HEK293 (cell line): ENCODE measurements around the gene TENT4B.

ENCODE experiments used
- CTCF ChIA-PET: fragments of 350-600 bp; formaldehyde crosslinking; extraction: SDS; loops from one replicate; lab custom pipeline; 2021; ENCODE audit warnings: antibody characterized with exemption; lab: Yijun Ruan, JAX
- POLR2A ChIA-PET: fragments of 300-600 bp; formaldehyde crosslinking; extraction: SDS; loops from one replicate; lab custom pipeline; 2020; ENCODE audit warnings: antibody characterized with exemption, inconsistent platforms; lab: Yijun Ruan, JAX
- H3K27ac ChIP-seq: fragments of 200-500 bp; sonication (Bioruptor generic); 2 replicates; pipeline ENCODE4 v1.5.1; 2014; ENCODE audit warnings: low read depth, low read length, control low read depth, inconsistent platforms; ENCODE audit errors: extremely low read depth
- H3K36me3 ChIP-seq, 2 experiments: fragments of 200-500 bp in 1 of 2; sonication (Bioruptor generic) in 1 of 2; 1 replicate in 1 of 2; 2 replicates in 1 of 2; pipeline ENCODE4 v1.5.1; 2014 to 2017; ENCODE audit warnings: inconsistent platforms in 2 of 2, low read length in 2 of 2; ENCODE audit not compliant: control insufficient read depth in 2 of 2, insufficient read depth in 1 of 2
- H3K4me1 ChIP-seq: fragments of 200-500 bp; sonication (Bioruptor generic); 2 replicates; pipeline ENCODE4 v1.5.1; 2014; ENCODE audit warnings: mild to moderate bottlenecking, low read length, inconsistent platforms; ENCODE audit not compliant: control insufficient read depth, insufficient read depth
- H3K4me3 ChIP-seq: 2 replicates; pipeline ENCODE4 v1.5.1; 2011; ENCODE audit warnings: low read depth, mild to moderate bottlenecking, control low read depth, low read length, moderate library complexity
- H3K9me3 ChIP-seq: fragments of 200-500 bp; sonication (Bioruptor generic); 2 replicates; pipeline ENCODE4 v1.5.1; 2014; ENCODE audit warnings: low read depth, low read length, inconsistent platforms; ENCODE audit not compliant: control insufficient read depth, insufficient read depth
- EGR2 ChIP-seq: fragments of 450-650 bp; formaldehyde crosslinking; IDR thresholded peaks from 2 replicates; pipeline ENCODE4 v1.5.1; 2016; ENCODE audit warnings: low read depth, missing biosample characterization, missing genetic modification characterization
- HOXA7 ChIP-seq: sonication (generic); formaldehyde crosslinking; IDR thresholded peaks from 2 replicates; pipeline ENCODE4 v1.8.1; 2022; ENCODE audit warnings: missing genetic modification reagents, borderline replicate concordance
- OSR2 ChIP-seq: fragments of 450-650 bp; formaldehyde crosslinking; IDR thresholded peaks from 2 replicates; pipeline ENCODE4 v1.5.1; 2016; ENCODE audit warnings: missing biosample characterization, missing genetic modification characterization
- OVOL3 ChIP-seq: fragments of 450-650 bp; formaldehyde crosslinking; IDR thresholded peaks from 2 replicates; pipeline ENCODE4 v1.5.1; 2016; ENCODE audit warnings: missing biosample characterization, missing genetic modification characterization
- SP2 ChIP-seq: fragments of 450-650 bp; formaldehyde crosslinking; IDR thresholded peaks from 2 replicates; pipeline ENCODE4 v1.5.1; 2016; ENCODE audit warnings: missing biosample characterization, missing genetic modification characterization
- SP3 ChIP-seq: fragments of 450-650 bp; formaldehyde crosslinking; IDR thresholded peaks from 2 replicates; pipeline ENCODE4 v1.5.1; 2016; ENCODE audit warnings: missing biosample characterization, missing genetic modification characterization
- YY2 ChIP-seq: fragments of 450-650 bp; formaldehyde crosslinking; IDR thresholded peaks from 2 replicates; pipeline ENCODE4 v1.5.1; 2016; ENCODE audit warnings: missing biosample characterization, missing genetic modification characterization
- ZFP69B ChIP-seq: fragments of 450-650 bp; formaldehyde crosslinking; IDR thresholded peaks from 2 replicates; pipeline ENCODE4 v1.5.1; 2016; ENCODE audit warnings: missing biosample characterization, missing genetic modification characterization
- ZNF10 ChIP-seq: fragments of 450-650 bp; formaldehyde crosslinking; IDR thresholded peaks from 2 replicates; pipeline ENCODE4 v1.5.1; 2017; ENCODE audit warnings: missing biosample characterization, missing genetic modification characterization
- ZNF132 ChIP-seq: fragments of 450-650 bp; formaldehyde crosslinking; IDR thresholded peaks from 2 replicates; pipeline ENCODE4 v1.5.1; 2017; ENCODE audit warnings: missing biosample characterization, missing genetic modification characterization, borderline replicate concordance
- ZNF239 ChIP-seq: fragments of 450-650 bp; formaldehyde crosslinking; IDR thresholded peaks from 2 replicates; pipeline ENCODE4 v1.5.1; 2016; ENCODE audit warnings: missing biosample characterization, missing genetic modification characterization
- ZNF621 ChIP-seq: fragments of 450-650 bp; formaldehyde crosslinking; IDR thresholded peaks from 2 replicates; pipeline ENCODE4 v1.5.1; 2017; ENCODE audit warnings: missing biosample characterization, missing genetic modification characterization
- ZNF658 ChIP-seq: fragments of 450-650 bp; formaldehyde crosslinking; IDR thresholded peaks from 2 replicates; pipeline ENCODE4; 2016; ENCODE audit warnings: missing biosample characterization, missing genetic modification characterization
- ZNF707 ChIP-seq: fragments of 450-650 bp; formaldehyde crosslinking; IDR thresholded peaks from 2 replicates; pipeline ENCODE4 v1.5.1; 2016; ENCODE audit warnings: missing biosample characterization, missing genetic modification characterization
- TF ChIP-seq, protein P1 (sequence below): fragments of 450-650 bp; formaldehyde crosslinking; IDR thresholded peaks from 2 replicates; pipeline ENCODE4 v1.5.1; 2017; ENCODE audit warnings: missing biosample characterization, missing genetic modification characterization
- TF ChIP-seq, protein P2 (sequence below): fragments of 450-650 bp; formaldehyde crosslinking; IDR thresholded peaks from 2 replicates; pipeline ENCODE4 v1.5.1; 2016; ENCODE audit warnings: missing biosample characterization, missing genetic modification characterization
- TF ChIP-seq, protein P3 (sequence below): fragments of 450-650 bp; formaldehyde crosslinking; IDR thresholded peaks from 2 replicates; pipeline ENCODE4; 2016; ENCODE audit warnings: missing biosample characterization, missing genetic modification characterization
- TF ChIP-seq, protein P4 (sequence below): fragments of 450-650 bp; formaldehyde crosslinking; IDR thresholded peaks from 2 replicates; pipeline ENCODE4 v1.5.1; 2016; ENCODE audit warnings: missing biosample characterization, missing genetic modification characterization
- TF ChIP-seq, protein P5 (sequence below): fragments of 450-650 bp; formaldehyde crosslinking; IDR thresholded peaks from 2 replicates; pipeline ENCODE4 v1.5.1; 2016; ENCODE audit warnings: missing biosample characterization, missing genetic modification characterization

TENT4B gene

DNA sequence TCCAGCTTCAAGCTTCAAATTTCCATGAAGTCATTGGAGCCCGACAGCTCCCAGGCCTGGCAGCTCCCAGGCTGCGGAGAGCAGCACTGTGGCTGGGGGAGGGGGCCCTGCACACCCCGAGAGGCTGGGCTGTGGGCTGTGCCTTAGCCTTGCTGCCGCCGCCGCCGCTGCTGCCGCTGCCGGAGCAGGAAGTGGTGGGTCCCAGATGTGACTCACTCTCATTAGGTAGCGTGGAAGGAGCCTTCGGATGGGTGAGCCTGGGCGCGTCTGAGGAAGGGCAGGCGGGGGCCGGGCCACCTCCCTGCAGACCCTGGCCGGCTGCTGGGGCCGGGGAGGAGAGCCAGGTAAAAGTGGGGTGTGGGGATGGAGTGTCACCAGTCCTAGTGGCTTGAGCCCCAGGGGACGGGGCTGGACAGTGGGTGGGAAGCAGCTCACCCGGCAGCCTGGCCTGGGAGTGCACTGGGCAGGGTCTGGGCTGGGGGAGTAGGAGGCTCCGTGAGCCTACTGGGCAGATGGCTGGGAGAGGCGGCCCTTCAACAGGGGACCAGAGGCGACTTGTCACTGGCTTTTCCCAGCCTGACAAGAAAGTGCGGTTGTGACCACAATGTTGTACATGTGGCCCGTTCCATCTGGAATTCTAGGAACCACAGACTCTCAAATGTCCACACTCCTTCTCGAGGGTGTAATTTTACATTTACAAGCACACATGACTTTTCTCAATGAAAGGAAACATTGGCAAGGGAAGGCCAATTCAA lies 113.4 kb downstream of the TENT4B start, which contains the start of gene ADCY7:
Gene ADCY7 (plus strand): TSS at position 215 of the 755 bp plus-strand sequence. CDS start 21,629 bp downstream, outside the sequence.
- POLR2A ChIA-PET = interaction anchor here (0.6 to 1.4 kb wide), 2 partner anchors 9 to 30 kb away, joined by 3 to 5 read pairs; no protein-coding TSS in a partner anchor
- Histone ChIP-seq H3K27ac (no peak within 1 kb of the TSS; the same call in 1 of the 2 replicates), H3K4me1 (0 out of 2 replicates have a peak, but pooled peaks cover 3% of the 10 kb centered on the region), H3K4me3 (peak within 1 kb of the TSS; percentile 10), H3K36me3 (no peaks in the 10 kb centered on the region), H3K9me3 (no peaks in the 10 kb centered on the region)
- CTCF ChIA-PET = interaction anchor here (1.1 kb wide), 2 partner anchors 12 to 55 kb away, joined by 3 read pairs; no protein-coding TSS in a partner anchor
- TF ChIP-seq, protein P1, sequence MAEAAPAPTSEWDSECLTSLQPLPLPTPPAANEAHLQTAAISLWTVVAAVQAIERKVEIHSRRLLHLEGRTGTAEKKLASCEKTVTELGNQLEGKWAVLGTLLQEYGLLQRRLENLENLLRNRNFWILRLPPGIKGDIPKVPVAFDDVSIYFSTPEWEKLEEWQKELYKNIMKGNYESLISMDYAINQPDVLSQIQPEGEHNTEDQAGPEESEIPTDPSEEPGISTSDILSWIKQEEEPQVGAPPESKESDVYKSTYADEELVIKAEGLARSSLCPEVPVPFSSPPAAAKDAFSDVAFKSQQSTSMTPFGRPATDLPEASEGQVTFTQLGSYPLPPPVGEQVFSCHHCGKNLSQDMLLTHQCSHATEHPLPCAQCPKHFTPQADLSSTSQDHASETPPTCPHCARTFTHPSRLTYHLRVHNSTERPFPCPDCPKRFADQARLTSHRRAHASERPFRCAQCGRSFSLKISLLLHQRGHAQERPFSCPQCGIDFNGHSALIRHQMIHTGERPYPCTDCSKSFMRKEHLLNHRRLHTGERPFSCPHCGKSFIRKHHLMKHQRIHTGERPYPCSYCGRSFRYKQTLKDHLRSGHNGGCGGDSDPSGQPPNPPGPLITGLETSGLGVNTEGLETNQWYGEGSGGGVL (tag by site-specific recombination) = no peak
- TF ChIP-seq ZFP69B (tag by site-specific recombination) = 0 out of 2 replicates have a peak, but pooled peaks have one; percentile 56
- peak; percentile 35; the same call in 1 of the 2 replicates for TF ChIP-seq OSR2 (tag by site-specific recombination)
- no peak for TF ChIP-seq ZNF707 (tag by site-specific recombination)
- TF ChIP-seq SP3 (tag by site-specific recombination) = no peak
- peak; percentile 27; the same call in 1 of the 2 replicates for TF ChIP-seq EGR2 (tag by site-specific recombination)
- peak; percentile 49; the same call in 1 of the 2 replicates for TF ChIP-seq ZNF10
- TF ChIP-seq, protein P2, sequence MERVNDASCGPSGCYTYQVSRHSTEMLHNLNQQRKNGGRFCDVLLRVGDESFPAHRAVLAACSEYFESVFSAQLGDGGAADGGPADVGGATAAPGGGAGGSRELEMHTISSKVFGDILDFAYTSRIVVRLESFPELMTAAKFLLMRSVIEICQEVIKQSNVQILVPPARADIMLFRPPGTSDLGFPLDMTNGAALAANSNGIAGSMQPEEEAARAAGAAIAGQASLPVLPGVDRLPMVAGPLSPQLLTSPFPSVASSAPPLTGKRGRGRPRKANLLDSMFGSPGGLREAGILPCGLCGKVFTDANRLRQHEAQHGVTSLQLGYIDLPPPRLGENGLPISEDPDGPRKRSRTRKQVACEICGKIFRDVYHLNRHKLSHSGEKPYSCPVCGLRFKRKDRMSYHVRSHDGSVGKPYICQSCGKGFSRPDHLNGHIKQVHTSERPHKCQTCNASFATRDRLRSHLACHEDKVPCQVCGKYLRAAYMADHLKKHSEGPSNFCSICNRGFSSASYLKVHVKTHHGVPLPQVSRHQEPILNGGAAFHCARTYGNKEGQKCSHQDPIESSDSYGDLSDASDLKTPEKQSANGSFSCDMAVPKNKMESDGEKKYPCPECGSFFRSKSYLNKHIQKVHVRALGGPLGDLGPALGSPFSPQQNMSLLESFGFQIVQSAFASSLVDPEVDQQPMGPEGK (tag by site-specific recombination) = peak; percentile 37; the same call in 1 of the 2 replicates
- TF ChIP-seq YY2 (tag by site-specific recombination) = no peak

DNA sequence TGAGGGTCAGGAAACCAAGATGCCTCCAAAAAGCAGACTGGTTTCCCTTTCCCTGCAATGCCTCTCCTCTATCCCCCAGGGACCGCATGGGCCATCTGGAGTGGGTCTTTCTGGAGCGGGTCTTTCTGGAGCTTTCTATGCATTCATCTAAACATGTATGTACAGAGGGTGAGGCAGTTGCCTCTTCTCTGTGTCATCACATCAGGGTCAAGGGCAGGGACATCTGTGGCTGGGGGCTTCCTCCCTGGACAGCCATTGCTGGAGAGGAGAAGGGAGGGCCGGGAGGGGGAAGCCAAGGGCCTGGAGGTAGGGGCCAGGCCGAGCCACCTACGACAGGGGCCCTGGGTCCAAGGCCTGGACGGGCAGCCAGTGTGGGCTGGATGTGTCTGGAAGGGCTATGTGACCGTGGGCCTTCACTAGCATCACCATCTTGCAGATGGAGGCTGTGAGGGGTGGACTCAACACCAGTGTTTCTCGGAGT lies 114.1 kb downstream of the TENT4B start:
- ChIA-PET POLR2A (interaction anchor here (1.4 kb wide), 1 partner anchor 8 kb away, joined by 5 read pairs; no protein-coding TSS in a partner anchor), CTCF (interaction anchor here (1.1 kb wide), 1 partner anchor 56 kb away, joined by 3 read pairs; no protein-coding TSS in a partner anchor)
- TF ChIP-seq HOXA7 (CRISPR knock-in tag) (no peak), ZNF239 (no peak)
- TF ChIP-seq, protein P3, sequence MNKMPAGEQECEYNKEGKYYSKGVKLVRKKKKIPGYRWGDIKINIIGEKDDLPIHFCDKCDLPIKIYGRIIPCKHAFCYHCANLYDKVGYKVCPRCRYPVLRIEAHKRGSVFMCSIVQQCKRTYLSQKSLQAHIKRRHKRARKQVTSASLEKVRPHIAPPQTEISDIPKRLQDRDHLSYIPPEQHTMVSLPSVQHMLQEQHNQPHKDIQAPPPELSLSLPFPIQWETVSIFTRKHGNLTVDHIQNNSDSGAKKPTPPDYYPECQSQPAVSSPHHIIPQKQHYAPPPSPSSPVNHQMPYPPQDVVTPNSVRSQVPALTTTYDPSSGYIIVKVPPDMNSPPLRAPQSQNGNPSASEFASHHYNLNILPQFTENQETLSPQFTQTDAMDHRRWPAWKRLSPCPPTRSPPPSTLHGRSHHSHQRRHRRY (tag by site-specific recombination) = no peak
- Histone ChIP-seq H3K4me3 (no peak overlapping the region), H3K9me3 (no peaks in the 10 kb centered on the region), H3K36me3 (no peaks in the 10 kb centered on the region), H3K27ac (no peak overlapping the region), H3K4me1 (0 out of 2 replicates have a peak, but pooled peaks cover 3% of the 10 kb centered on the region)

DNA sequence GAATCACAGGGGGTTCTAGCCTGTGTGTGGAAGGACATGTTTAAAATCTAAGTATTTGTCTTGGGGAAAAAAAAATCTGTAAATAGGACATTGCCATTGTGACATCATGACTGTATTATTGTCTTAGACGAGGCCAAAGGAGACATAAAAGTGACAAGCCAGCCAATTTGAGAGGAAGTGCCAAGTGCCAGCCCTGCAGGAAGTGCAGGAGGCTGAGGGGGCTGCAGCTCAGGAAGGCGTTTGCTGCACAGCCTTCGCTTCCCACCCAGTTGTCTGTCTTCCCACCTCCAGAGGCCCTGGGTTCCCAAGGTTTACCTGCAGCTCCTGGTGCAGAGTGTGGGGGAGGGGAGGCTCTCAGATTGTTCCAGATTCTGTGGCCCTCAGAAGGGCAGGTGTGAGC lies 114.5 kb downstream of the TENT4B start:
- Histone ChIP-seq H3K9me3 (no peaks in the 10 kb centered on the region), H3K4me1 (0 out of 2 replicates have a peak, but pooled peaks cover 3% of the 10 kb centered on the region), H3K27ac (no peak overlapping the region)
- TF ChIP-seq, protein P4, sequence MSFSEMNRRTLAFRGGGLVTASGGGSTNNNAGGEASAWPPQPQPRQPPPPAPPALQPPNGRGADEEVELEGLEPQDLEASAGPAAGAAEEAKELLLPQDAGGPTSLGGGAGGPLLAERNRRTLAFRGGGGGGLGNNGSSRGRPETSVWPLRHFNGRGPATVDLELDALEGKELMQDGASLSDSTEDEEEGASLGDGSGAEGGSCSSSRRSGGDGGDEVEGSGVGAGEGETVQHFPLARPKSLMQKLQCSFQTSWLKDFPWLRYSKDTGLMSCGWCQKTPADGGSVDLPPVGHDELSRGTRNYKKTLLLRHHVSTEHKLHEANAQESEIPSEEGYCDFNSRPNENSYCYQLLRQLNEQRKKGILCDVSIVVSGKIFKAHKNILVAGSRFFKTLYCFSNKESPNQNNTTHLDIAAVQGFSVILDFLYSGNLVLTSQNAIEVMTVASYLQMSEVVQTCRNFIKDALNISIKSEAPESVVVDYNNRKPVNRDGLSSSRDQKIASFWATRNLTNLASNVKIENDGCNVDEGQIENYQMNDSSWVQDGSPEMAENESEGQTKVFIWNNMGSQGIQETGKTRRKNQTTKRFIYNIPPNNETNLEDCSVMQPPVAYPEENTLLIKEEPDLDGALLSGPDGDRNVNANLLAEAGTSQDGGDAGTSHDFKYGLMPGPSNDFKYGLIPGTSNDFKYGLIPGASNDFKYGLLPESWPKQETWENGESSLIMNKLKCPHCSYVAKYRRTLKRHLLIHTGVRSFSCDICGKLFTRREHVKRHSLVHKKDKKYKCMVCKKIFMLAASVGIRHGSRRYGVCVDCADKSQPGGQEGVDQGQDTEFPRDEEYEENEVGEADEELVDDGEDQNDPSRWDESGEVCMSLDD (tag by site-specific recombination) = no peak
- no peak for TF ChIP-seq SP2 (tag by site-specific recombination)
- TF ChIP-seq ZNF658 = no peak
- TF ChIP-seq, protein P5, sequence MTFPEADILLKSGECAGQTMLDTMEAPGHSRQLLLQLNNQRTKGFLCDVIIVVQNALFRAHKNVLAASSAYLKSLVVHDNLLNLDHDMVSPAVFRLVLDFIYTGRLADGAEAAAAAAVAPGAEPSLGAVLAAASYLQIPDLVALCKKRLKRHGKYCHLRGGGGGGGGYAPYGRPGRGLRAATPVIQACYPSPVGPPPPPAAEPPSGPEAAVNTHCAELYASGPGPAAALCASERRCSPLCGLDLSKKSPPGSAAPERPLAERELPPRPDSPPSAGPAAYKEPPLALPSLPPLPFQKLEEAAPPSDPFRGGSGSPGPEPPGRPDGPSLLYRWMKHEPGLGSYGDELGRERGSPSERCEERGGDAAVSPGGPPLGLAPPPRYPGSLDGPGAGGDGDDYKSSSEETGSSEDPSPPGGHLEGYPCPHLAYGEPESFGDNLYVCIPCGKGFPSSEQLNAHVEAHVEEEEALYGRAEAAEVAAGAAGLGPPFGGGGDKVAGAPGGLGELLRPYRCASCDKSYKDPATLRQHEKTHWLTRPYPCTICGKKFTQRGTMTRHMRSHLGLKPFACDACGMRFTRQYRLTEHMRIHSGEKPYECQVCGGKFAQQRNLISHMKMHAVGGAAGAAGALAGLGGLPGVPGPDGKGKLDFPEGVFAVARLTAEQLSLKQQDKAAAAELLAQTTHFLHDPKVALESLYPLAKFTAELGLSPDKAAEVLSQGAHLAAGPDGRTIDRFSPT (tag by site-specific recombination) = no peak
- no peak for TF ChIP-seq ZNF132 (tag by site-specific recombination)
- TF ChIP-seq OVOL3 (tag by site-specific recombination) = no peak
- no peak for TF ChIP-seq ZNF621 (tag by site-specific recombination)
- TF ChIP-seq ZNF239 = no peak
- TF ChIP-seq, all 188 proteins: peak for 0
- ChIA-PET CTCF (no interaction called here), POLR2A (no interaction called here)
- Histone ChIP-seq H3K36me3 (no peaks in the 10 kb centered on the region), H3K4me3 (no peak overlapping the region)
